Endothelial cell of umbilical vein (primary cell): ENCODE measurements around the gene VSIR.

Experiments used
- EZH2 ChIP-seq: IDR thresholded peaks from 2 replicates; pipeline ENCODE4 v1.6.1; 2012; ENCODE audit warnings: borderline replicate concordance, low read depth, mild to moderate bottlenecking, moderate library complexity, low read length, inconsistent platforms; ENCODE audit not compliant: severe bottlenecking
- FOS ChIP-seq: IDR thresholded peaks from 2 replicates; pipeline ENCODE4 v1.6.1; 2011; ENCODE audit warnings: mild to moderate bottlenecking, low read length, moderate library complexity, borderline replicate concordance; ENCODE audit not compliant: insufficient read depth
- GATA2 ChIP-seq: IDR thresholded peaks from 2 replicates; pipeline ENCODE4 v1.7.0; 2011; ENCODE audit warnings: low read depth, mild to moderate bottlenecking, moderate library complexity, mixed read lengths, low read length; ENCODE audit not compliant: insufficient read length, insufficient read depth
- JUN ChIP-seq: IDR thresholded peaks from 2 replicates; pipeline ENCODE4 v1.6.1; 2011; ENCODE audit warnings: borderline replicate concordance, low read depth; ENCODE audit not compliant: insufficient read length, insufficient read depth
- MYC ChIP-seq: IDR thresholded peaks from one replicate; pipeline ENCODE4 v1.6.1; 2011; ENCODE audit warnings: mild to moderate bottlenecking, low read depth, low read length
- POLR2A ChIP-seq: IDR thresholded peaks from 2 replicates; pipeline ENCODE4 v1.6.1; 2012; ENCODE audit warnings: low read depth, mild to moderate bottlenecking, control low read depth, low read length
- POLR2AphosphoS5 ChIP-seq: IDR thresholded peaks from 2 replicates; pipeline ENCODE4 v1.6.1; 2012; ENCODE audit warnings: low read depth, mild to moderate bottlenecking, control low read depth, low read length, moderate library complexity; ENCODE audit not compliant: insufficient read depth
- TF ChIP-seq, protein P1 (sequence below), 2 donors: IDR thresholded peaks; 1 replicate in 1 of 2; 2 replicates in 1 of 2; pipeline ENCODE4 v1.5.1; 2011; ENCODE audit warnings: low read length in 2 of 2, mild to moderate bottlenecking in 2 of 2, moderate library complexity in 2 of 2, control low read depth in 1 of 2, inconsistent platforms in 1 of 2, low read depth in 1 of 2; ENCODE audit not compliant: insufficient read depth in 1 of 2; ENCODE audit errors: extremely low read depth in 1 of 2
- TF ChIP-seq, protein P2 (sequence below): IDR thresholded peaks from 2 replicates; pipeline ENCODE4 v1.6.1; 2011; ENCODE audit not compliant: insufficient read depth, insufficient read length

GRCh38 chr10:71795248-71795647, 21.9 kb upstream of the VSIR start:
- TF ChIP-seq, protein P1, sequence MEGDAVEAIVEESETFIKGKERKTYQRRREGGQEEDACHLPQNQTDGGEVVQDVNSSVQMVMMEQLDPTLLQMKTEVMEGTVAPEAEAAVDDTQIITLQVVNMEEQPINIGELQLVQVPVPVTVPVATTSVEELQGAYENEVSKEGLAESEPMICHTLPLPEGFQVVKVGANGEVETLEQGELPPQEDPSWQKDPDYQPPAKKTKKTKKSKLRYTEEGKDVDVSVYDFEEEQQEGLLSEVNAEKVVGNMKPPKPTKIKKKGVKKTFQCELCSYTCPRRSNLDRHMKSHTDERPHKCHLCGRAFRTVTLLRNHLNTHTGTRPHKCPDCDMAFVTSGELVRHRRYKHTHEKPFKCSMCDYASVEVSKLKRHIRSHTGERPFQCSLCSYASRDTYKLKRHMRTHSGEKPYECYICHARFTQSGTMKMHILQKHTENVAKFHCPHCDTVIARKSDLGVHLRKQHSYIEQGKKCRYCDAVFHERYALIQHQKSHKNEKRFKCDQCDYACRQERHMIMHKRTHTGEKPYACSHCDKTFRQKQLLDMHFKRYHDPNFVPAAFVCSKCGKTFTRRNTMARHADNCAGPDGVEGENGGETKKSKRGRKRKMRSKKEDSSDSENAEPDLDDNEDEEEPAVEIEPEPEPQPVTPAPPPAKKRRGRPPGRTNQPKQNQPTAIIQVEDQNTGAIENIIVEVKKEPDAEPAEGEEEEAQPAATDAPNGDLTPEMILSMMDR (IDR thresholded peaks at IDR 0.05; ENCODE audit: extremely low read depth in 1 of 2, insufficient read depth in 1 of 2, low read depth in 1 of 2, low read length in 2 of 2) = no peak
- TF ChIP-seq JUN = no peak
- no peak for TF ChIP-seq POLR2A
- TF ChIP-seq EZH2 = no peak
- no peak for TF ChIP-seq POLR2AphosphoS5
- TF ChIP-seq, protein P2, sequence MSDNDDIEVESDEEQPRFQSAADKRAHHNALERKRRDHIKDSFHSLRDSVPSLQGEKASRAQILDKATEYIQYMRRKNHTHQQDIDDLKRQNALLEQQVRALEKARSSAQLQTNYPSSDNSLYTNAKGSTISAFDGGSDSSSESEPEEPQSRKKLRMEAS = no peak
- no peak for TF ChIP-seq FOS
- no peak for TF ChIP-seq GATA2
- no peak for TF ChIP-seq MYC
